GM12875 (cell line): ENCODE measurements around the gene PBX1.

Experiments used
- H3K4me3 ChIP-seq: one replicate; pipeline ENCODE4 v1.5.1; 2011; ENCODE audit warnings: low read depth, low read length, control low read depth
- CTCF ChIP-seq: IDR thresholded peaks from 2 replicates; pipeline ENCODE4 v1.5.1; 2011; ENCODE audit warnings: low read depth, mild to moderate bottlenecking, control low read depth, inconsistent platforms, low read length, moderate library complexity, borderline replicate concordance; ENCODE audit not compliant: insufficient read depth

PBX1 gene

GRCh38 chr1:164864161-164864560 lies 305.2 kb downstream of the PBX1 start:
- TF ChIP-seq CTCF, result no peak

DNA sequence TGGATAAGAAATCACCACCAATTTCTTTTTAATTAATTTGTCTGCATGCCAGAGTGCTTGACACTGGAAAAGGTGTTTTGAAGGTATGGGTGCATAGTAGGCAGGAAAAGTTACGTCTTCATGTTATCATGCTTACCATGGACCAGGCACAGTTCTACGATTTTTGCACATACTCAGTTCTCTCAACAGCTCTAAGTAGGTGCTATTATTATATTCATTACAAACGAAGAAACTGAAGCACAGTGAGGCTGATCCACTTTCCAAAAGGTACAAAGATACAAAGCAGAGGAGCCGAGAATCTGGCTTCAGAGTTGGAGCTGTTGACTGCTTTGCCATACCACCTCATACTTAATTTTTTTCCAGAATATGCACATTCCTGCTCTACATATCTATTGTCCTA lies 306.4 kb downstream of the PBX1 start:
- no peak for TF ChIP-seq CTCF

More at GRCh38 chr1:164864161-164864560, 305.2 kb downstream of the PBX1 start:
- H3K4me3 ChIP-seq, result no peak overlapping the region

DNA sequence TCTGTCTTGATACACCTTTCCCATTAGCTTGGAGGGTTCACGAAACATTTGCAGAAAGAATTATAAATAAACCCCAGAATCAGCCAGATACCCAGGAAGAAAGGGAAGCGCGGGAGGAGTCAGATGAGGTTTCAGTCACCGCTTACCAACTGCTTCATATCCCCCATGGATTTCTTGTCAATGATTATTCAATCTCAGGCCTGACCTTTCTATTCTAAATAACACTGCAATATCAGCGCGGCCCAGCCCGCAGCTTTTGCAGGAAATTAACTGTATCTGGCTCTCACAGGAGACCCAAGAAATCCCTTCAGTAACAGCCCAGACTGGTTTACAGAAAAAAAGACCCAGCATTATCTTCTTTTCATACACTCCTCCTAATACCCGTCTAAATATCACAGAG lies 308.6 kb downstream of the PBX1 start:
- TF ChIP-seq CTCF, result no peak
- H3K4me3 ChIP-seq, result no peak overlapping the region

More for the DNA sequence above, 306.4 kb downstream of the PBX1 start:
- no peak overlapping the region for H3K4me3 ChIP-seq

DNA sequence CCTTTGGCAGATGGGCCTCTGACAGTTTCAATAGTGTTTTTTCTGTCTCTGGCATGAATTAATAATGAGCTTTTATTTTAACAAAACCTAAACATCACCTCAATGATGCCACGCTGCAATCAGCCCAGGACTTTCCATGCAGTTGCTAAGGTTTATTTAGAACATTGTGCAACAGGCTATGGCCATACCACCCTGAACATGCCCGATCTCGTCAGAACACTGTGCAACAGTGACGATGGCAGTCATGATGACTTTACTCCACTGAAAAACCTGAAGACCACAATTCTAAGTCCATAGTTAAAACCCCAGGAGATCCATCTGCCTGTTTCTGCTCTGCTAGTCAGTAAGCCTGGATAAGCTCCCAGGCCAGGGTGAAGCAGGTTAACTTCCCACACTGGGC lies 310.0 kb downstream of the PBX1 start:
- no peak for TF ChIP-seq CTCF
- no peak overlapping the region for H3K4me3 ChIP-seq

DNA sequence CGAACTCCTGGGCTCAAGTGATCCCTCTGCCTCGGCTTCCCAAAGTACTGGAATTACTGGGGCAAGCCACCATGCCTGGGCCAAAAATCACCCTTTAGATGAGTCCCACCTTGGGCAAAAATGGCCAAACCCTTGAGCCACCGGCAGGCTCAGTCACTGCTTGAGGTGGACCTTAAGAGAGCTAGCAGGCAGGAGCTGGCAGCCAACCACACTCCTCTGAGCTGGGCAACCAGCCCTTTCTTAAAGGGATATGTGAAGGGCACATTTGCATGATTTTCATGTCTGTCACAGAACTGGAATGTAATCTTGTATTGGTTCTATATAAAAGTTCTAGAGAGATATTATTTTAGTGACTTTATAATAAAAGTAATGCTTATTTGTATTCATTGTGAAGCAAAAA lies 316.5 kb downstream of the PBX1 start:
- TF ChIP-seq CTCF, result no peak
- no peak overlapping the region for H3K4me3 ChIP-seq

DNA sequence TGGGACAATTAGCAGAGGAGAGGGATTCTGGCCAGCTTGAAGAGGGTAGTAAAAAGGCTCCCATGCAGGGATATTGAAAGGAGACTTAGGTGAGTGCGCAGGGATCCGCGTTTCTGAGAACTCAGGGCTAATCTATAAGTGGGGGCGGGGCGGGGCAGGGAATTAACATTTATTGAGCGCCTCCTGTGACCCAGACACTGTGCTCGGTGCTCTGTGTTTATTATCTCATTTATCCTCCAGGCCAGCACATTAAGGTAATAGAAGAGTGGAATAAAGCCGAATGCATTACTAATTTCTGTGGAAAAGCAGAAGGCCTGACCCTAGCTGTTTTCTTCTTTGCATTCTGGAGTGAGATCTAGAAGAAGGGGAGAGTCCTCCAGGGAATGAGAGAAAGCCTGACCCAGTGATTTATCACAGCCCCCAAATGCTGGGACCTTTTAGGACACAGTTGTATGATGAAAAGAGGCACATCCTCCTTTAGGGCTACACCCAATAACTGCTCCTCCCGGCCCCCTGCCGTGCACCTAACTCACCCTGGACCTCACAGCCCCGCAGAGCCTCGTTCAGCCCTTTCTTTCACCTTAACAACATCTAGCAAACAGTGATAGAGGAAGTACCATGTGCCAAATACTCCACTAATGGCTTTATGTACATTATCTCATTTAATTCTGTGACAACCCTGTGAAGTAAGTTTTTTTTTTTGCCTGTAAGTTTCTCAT lies 317.6 kb downstream of the PBX1 start:
- H3K4me3 ChIP-seq, result no peak overlapping the region
- TF ChIP-seq CTCF, result no peak

DNA sequence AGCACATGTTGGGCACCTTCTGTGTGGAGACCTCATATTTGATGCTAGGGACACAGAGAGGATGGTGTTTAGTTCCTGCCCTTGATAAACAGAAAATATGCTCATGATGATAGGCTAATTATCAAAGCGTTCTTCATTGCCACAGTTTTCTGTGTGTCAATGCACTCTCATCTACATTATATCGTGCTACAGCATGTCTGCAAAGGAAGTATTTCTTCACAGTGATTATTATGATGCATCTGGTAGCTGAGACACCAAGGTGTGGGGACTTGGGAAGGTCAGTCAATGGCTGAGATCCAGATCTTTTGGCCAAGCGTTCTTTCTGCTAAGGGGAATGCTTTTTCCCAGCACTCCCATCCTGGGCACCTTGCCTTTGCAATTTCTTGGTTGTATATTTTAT lies 321.2 kb downstream of the PBX1 start:
- TF ChIP-seq CTCF, result no peak
- H3K4me3 ChIP-seq, result no peak overlapping the region
